Ishikawa (cell line): ENCODE data around the gene MUC5B.

Experiments
- CEBPB ChIP-seq: IDR thresholded peaks from 2 replicates; pipeline ENCODE4 v1.6.1; 2012
- CREB1 ChIP-seq: IDR thresholded peaks from 2 replicates; pipeline ENCODE4 v1.6.1; 2012; ENCODE audit warnings: low read depth
- EGR1 ChIP-seq: IDR thresholded peaks from 2 replicates; pipeline ENCODE4 v1.6.1; 2012
- EP300 ChIP-seq: IDR thresholded peaks from 2 replicates; pipeline ENCODE4 v1.6.1; 2012; ENCODE audit warnings: borderline replicate concordance
- FOXM1 ChIP-seq: IDR thresholded peaks from 2 replicates; pipeline ENCODE4 v1.6.1; 2012; ENCODE audit warnings: low read depth, borderline replicate concordance
- NFIC ChIP-seq: IDR thresholded peaks from 2 replicates; pipeline ENCODE4 v1.6.1; 2012
- TAF1 ChIP-seq: IDR thresholded peaks from 2 replicates; pipeline ENCODE4 v1.6.1; 2012; ENCODE audit warnings: low read depth, mild to moderate bottlenecking
- TCF12 ChIP-seq: IDR thresholded peaks from 2 replicates; pipeline ENCODE4 v1.6.1; 2012; ENCODE audit warnings: low read depth
- TEAD4 ChIP-seq: IDR thresholded peaks from 2 replicates; pipeline ENCODE4 v1.6.1; 2012
- YY1 ChIP-seq: IDR thresholded peaks from 2 replicates; pipeline ENCODE4 v1.6.1; 2012; ENCODE audit warnings: low read depth
- ZBTB7A ChIP-seq: IDR thresholded peaks from 2 replicates; pipeline ENCODE4 v1.6.1; 2012; ENCODE audit warnings: low read depth
- TF ChIP-seq, protein P1 (sequence below): IDR thresholded peaks from 2 replicates; pipeline ENCODE4 v1.6.1; 2012; ENCODE audit warnings: low read depth, mild to moderate bottlenecking
- TF ChIP-seq, protein P2 (sequence below): IDR thresholded peaks from 2 replicates; pipeline ENCODE4 v1.6.1; 2012
- TF ChIP-seq, protein P3 (sequence below): IDR thresholded peaks from 2 replicates; pipeline ENCODE4 v1.6.1; 2012

Gene MUC5B

DNA sequence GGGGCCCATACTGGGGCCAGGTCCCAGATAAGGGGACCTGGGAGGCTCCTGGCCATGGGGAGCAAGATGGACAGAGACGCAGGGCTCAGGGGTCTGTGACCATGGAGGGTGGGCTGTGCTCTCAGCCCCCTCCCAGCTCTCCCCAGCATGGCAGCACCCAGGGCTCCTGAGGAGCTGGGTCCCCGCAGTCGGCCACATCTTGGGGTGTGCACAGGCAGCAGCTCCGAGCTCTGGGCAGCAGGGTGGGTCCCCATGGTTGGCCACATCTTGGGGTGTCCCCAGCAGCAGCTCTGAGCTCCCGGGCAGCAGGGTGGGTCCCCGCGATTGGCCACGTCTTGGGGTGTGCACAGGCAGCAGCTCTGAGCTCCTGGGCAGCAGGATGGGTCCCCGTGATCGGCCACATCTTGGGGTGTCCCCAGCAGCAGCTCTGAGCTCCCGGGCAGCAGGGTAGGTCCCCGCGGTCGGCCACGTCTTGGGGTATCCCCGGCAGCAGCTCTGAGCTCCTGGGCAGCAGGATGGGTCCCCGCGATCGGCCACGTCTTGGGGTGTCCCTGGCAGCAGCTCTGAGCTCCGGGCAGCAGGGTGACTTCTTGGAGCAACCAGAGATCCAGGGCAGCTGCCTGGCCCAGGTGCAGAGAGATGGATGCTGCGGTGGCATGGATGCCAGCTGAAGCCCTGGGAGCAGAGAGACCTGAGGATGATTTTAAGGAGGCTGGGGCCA is 18.3 kb upstream of the MUC5B start:
- TF ChIP-seq, protein P1, sequence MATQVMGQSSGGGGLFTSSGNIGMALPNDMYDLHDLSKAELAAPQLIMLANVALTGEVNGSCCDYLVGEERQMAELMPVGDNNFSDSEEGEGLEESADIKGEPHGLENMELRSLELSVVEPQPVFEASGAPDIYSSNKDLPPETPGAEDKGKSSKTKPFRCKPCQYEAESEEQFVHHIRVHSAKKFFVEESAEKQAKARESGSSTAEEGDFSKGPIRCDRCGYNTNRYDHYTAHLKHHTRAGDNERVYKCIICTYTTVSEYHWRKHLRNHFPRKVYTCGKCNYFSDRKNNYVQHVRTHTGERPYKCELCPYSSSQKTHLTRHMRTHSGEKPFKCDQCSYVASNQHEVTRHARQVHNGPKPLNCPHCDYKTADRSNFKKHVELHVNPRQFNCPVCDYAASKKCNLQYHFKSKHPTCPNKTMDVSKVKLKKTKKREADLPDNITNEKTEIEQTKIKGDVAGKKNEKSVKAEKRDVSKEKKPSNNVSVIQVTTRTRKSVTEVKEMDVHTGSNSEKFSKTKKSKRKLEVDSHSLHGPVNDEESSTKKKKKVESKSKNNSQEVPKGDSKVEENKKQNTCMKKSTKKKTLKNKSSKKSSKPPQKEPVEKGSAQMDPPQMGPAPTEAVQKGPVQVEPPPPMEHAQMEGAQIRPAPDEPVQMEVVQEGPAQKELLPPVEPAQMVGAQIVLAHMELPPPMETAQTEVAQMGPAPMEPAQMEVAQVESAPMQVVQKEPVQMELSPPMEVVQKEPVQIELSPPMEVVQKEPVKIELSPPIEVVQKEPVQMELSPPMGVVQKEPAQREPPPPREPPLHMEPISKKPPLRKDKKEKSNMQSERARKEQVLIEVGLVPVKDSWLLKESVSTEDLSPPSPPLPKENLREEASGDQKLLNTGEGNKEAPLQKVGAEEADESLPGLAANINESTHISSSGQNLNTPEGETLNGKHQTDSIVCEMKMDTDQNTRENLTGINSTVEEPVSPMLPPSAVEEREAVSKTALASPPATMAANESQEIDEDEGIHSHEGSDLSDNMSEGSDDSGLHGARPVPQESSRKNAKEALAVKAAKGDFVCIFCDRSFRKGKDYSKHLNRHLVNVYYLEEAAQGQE = no peak
- TF ChIP-seq TAF1 (no peak), CEBPB (no peak), YY1 (no peak), TCF12 (no peak)
- TF ChIP-seq, protein P2, sequence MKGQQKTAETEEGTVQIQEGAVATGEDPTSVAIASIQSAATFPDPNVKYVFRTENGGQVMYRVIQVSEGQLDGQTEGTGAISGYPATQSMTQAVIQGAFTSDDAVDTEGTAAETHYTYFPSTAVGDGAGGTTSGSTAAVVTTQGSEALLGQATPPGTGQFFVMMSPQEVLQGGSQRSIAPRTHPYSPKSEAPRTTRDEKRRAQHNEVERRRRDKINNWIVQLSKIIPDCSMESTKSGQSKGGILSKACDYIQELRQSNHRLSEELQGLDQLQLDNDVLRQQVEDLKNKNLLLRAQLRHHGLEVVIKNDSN = no peak
- TF ChIP-seq, protein P3, sequence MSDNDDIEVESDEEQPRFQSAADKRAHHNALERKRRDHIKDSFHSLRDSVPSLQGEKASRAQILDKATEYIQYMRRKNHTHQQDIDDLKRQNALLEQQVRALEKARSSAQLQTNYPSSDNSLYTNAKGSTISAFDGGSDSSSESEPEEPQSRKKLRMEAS = no peak

GRCh38 chr11:1205121-1205986 is 17.5 kb upstream of the MUC5B start:
- TF ChIP-seq, protein P1 = no peak
- no peak for TF ChIP-seq EP300
- no peak for TF ChIP-seq TEAD4
- TF ChIP-seq, protein P3 = no peak
- TF ChIP-seq EGR1 = no peak
- TF ChIP-seq, protein P2 = no peak
- no peak for TF ChIP-seq CEBPB
- TF ChIP-seq ZBTB7A = no peak
- TF ChIP-seq CREB1 = no peak

DNA sequence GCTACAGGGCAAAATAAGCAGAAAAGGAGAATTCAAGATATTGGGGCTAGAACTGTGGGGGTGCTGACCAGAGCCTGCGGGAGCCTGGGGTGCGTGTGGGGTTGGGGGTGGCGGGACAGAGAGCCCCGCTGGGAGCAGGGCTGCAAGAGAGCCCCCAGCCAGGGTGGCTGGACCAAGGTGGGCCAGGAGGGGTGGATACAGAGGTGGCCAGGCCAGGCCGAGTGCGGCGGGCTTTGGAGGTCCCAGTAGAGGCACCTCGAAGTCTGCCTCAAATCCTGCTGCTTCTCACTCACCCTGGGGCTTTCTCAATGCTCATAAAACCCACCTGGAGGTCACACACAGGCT is 16.9 kb upstream of the MUC5B start:
- no peak for TF ChIP-seq FOXM1
- TF ChIP-seq, protein P2 = no peak
- TF ChIP-seq NFIC = no peak
- no peak for TF ChIP-seq TAF1
- no peak for TF ChIP-seq EP300
- TF ChIP-seq TCF12 = no peak
- TF ChIP-seq TEAD4 = no peak
- no peak for TF ChIP-seq CEBPB
- TF ChIP-seq, protein P1 = no peak
- TF ChIP-seq, protein P3 = no peak
